Iris pigment epithelial cell (primary cell): Measurements from ENCODE around the gene CST1.
A peak's percentile ranks its signal among the peaks of the same experiment; 100 is the strongest.

ENCODE experiments used
- DNase-seq: peaks from one replicate; pipeline ENCODE4 v3.0.0-alpha.2; 2011; ENCODE audit warnings: low read depth

The CST1 gene

GRCh38 chr20:23702021-23702420, 48.7 kb downstream of the CST1 start:
- DNase-seq = peak; percentile 67

GRCh38 chr20:23700931-23701330, 49.8 kb downstream of the CST1 start:
- DNase-seq = no peak

GRCh38 chr20:23697947-23698346, 52.8 kb downstream of the CST1 start:
- no peak for DNase-seq
